Spinal cord (tissue), 10 donors: ENCODE results near the gene TYROBP. TPM values are rescaled to one million over a fixed set of nuclear protein-coding genes. Genes with fewer than 3 reads are reported as not detected.
"Not testable (repeated sequence)": the region's sequence is repeated elsewhere in the genome, so short reads cannot be mapped to it uniquely, and the experiment has no call there.

Experiments used
- DNase-seq, 6 donors: peaks; one replicate each; pipeline versions ENCODE4 v3.0.0 to v3.0.0-alpha.2; 2013 to 2015; ENCODE audit warnings: low spot score in 6 of 6, low read depth in 4 of 6
- H3K27ac ChIP-seq: one replicate; pipeline ENCODE4 v1.5.1; 2013; ENCODE audit warnings: low read depth, low read length, control low read depth
- H3K27me3 ChIP-seq: one replicate; pipeline ENCODE4 v1.6.1; 2013; ENCODE audit warnings: low read length; ENCODE audit not compliant: control insufficient read depth, insufficient read depth
- H3K36me3 ChIP-seq: one replicate; pipeline ENCODE4 v1.6.1; 2013; ENCODE audit warnings: low read length; ENCODE audit not compliant: control insufficient read depth, insufficient read depth
- H3K4me1 ChIP-seq: one replicate; pipeline ENCODE4 v1.6.1; 2013; ENCODE audit warnings: low read length; ENCODE audit not compliant: control insufficient read depth, insufficient read depth
- H3K4me3 ChIP-seq: one replicate; pipeline ENCODE4 v1.5.1; 2013; ENCODE audit warnings: low read depth, low read length, control low read depth
- H3K9me3 ChIP-seq: one replicate; pipeline ENCODE4 v1.6.1; 2013; ENCODE audit warnings: low read length; ENCODE audit not compliant: control insufficient read depth, insufficient read depth
- WGBS: methylation state at CpG from one replicate; pipeline ENCODE4 v1.1.5; 2013; ENCODE audit warnings: missing lambda C conversion rate; ENCODE audit not compliant: insufficient coverage; 5-methylcytosine and 5-hydroxymethylcytosine counted together
- polyA plus RNA-seq, 2 donors: library from polyadenylated mRNA; unstranded; fragments of 120-200 nt; gene quantifications; one replicate each; pipeline ENCODE4 v1.2.1, GENCODE V29; 2013; ENCODE audit not compliant: insufficient read length in 2 of 2
- total RNA-seq, 2 donors: library from RNA; depleted of rRNA in 1 of 2; stranded (reverse); fragments of 120-200 nt in 1 of 2; fragments of >200 nt in 1 of 2; gene quantifications; one replicate each; pipeline versions ENCODE4 v1.2.3 to v1.2.4, GENCODE V29; 2013 to 2014
- donor health status: healthy.

Gene TYROBP
- total and polyA plus RNA-seq, 4 donors, result 14.1 to 34.1 (median 29.1) TPM

GRCh38 chr19:35882114-35882832, 25.8 kb downstream of the TYROBP start:
- no CpG with 5 or more reads among the region's 8 CpGs for WGBS
- Histone ChIP-seq H3K27ac (no peak overlapping the region), H3K4me3 (no peak overlapping the region), H3K9me3 (no peaks in the 10 kb centered on the region), H3K36me3 (peaks cover 35% of the 10 kb centered on the region), H3K27me3 (no peaks in the 10 kb centered on the region), H3K4me1 (peaks cover 7% of the 10 kb centered on the region)
- DNase-seq, result peak in 5 of 6 donors; percentile 75 to 98 (median 85)

- H3K27me3 ChIP-seq, result no peaks in the 10 kb centered on the region
- H3K27ac ChIP-seq, result no peak overlapping the region
- no peaks in the 10 kb centered on the region for H3K9me3 ChIP-seq
- H3K4me3 ChIP-seq, result no peak overlapping the region
- 7% methylated on average over 28 of the region's 28 CpGs for WGBS
- peaks cover 48% of the 10 kb centered on the region for H3K36me3 ChIP-seq
- peak in 2 of 6 donors; percentile 49 to 83 for DNase-seq
- H3K4me1 ChIP-seq, result peaks cover 7% of the 10 kb centered on the region
Measured at GRCh38 chr19:35879770-35880317, 28.3 kb downstream of the TYROBP start.

GRCh38 chr19:35879068-35879467, 29.0 kb downstream of the TYROBP start:
- Histone ChIP-seq H3K27me3 (no peaks in the 10 kb centered on the region), H3K9me3 (no peaks in the 10 kb centered on the region), H3K27ac (no peak overlapping the region), H3K36me3 (peaks cover 56% of the 10 kb centered on the region), H3K4me3 (no peak overlapping the region), H3K4me1 (peaks cover 7% of the 10 kb centered on the region)
- DNase-seq, result no peak
- WGBS, result 54% methylated on average over 19 of the region's 23 CpGs

GRCh38 chr19:35874392-35874930, 33.6 kb downstream of the TYROBP start:
- no peak overlapping the region for H3K27ac ChIP-seq
- DNase-seq, result no peak
- peaks cover 87% of the 10 kb centered on the region for H3K36me3 ChIP-seq
- H3K27me3 ChIP-seq, result no peaks in the 10 kb centered on the region
- H3K4me3 ChIP-seq, result no peak overlapping the region
- H3K9me3 ChIP-seq, result no peaks in the 10 kb centered on the region
- WGBS, result 96% methylated on average over 32 of the region's 32 CpGs
- H3K4me1 ChIP-seq, result peaks cover 19% of the 10 kb centered on the region

GRCh38 chr19:35872180-35872579, 35.9 kb downstream of the TYROBP start:
- H3K4me3 ChIP-seq, result no peak overlapping the region
- H3K27me3 ChIP-seq, result no peaks in the 10 kb centered on the region
- no peak overlapping the region for H3K27ac ChIP-seq
- H3K9me3 ChIP-seq, result no peaks in the 10 kb centered on the region
- DNase-seq, result no peak
- 85% methylated on average over 5 of the region's 5 CpGs for WGBS
- H3K4me1 ChIP-seq, result peaks cover 31% of the 10 kb centered on the region
- peaks cover 64% of the 10 kb centered on the region for H3K36me3 ChIP-seq

GRCh38 chr19:35871611-35872010, 36.5 kb downstream of the TYROBP start:
- no peak overlapping the region for H3K4me3 ChIP-seq
- WGBS, result no CpG with 5 or more reads among the region's 12 CpGs
- no peak for DNase-seq
- peaks cover 31% of the 10 kb centered on the region for H3K4me1 ChIP-seq
- no peaks in the 10 kb centered on the region for H3K27me3 ChIP-seq
- H3K9me3 ChIP-seq, result no peaks in the 10 kb centered on the region
- H3K27ac ChIP-seq, result no peak overlapping the region
- peaks cover 60% of the 10 kb centered on the region for H3K36me3 ChIP-seq

GRCh38 chr19:35870798-35871197, 37.3 kb downstream of the TYROBP start:
- Histone ChIP-seq H3K4me1 (peaks cover 31% of the 10 kb centered on the region), H3K27ac (no peak overlapping the region), H3K27me3 (no peaks in the 10 kb centered on the region), H3K4me3 (no peak overlapping the region), H3K36me3 (peaks cover 52% of the 10 kb centered on the region), H3K9me3 (no peaks in the 10 kb centered on the region)
- WGBS, result no CpG with 5 or more reads among the region's 12 CpGs
- no peak for DNase-seq

GRCh38 chr19:35870124-35870736, 37.9 kb downstream of the TYROBP start:
- WGBS, result 32% methylated on average over 25 of the region's 26 CpGs
- H3K27me3 ChIP-seq, H3K27ac ChIP-seq, DNase-seq, H3K9me3 ChIP-seq: not testable (repeated sequence)
- Histone ChIP-seq H3K4me3 (peak overlapping the region; percentile 51), H3K36me3 (peaks cover 47% of the 10 kb centered on the region), H3K4me1 (peaks cover 31% of the 10 kb centered on the region)

- Histone ChIP-seq H3K4me3 (peak overlapping the region; percentile 51), H3K4me1 (peaks cover 31% of the 10 kb centered on the region), H3K9me3 (no peaks in the 10 kb centered on the region), H3K27ac (peak overlapping the region; percentile 70), H3K36me3 (peaks cover 40% of the 10 kb centered on the region), H3K27me3 (no peaks in the 10 kb centered on the region)
- DNase-seq, result peak; percentile 65 to 97 (median 80)
- under 1% methylated on average over 45 of the region's 51 CpGs for WGBS
Measured at GRCh38 chr19:35869327-35870123, 38.6 kb downstream of the TYROBP start.
